ENCODE measurements around the gene SEMA7A.

Gene SEMA7A

GRCh38 chr15:74376825-74377581, 56.8 kb downstream of the SEMA7A start:
- H3K4me3 ChIP-seq (ENCODE audit: low read depth, low read length) = no peak overlapping the region
- TF ChIP-seq CTCF (IDR thresholded peaks at IDR 0.05; ENCODE audit: low read depth, low read length) (no peak), MAX (IDR thresholded peaks at IDR 0.05; ENCODE audit: low read depth, low read length) (no peak), POLR2A (IDR thresholded peaks at IDR 0.05; ENCODE audit: extremely low read depth, insufficient read length) (no peak), MYC (IDR thresholded peaks at IDR 0.05; ENCODE audit: low read depth, low read length) (no peak)
- DNase-seq (ENCODE audit: low read depth) = no peak

GRCh38 chr15:74376226-74376625, 57.5 kb downstream of the SEMA7A start:
- TF ChIP-seq MAX (IDR thresholded peaks at IDR 0.05; ENCODE audit: low read depth, low read length) (no peak), CTCF (IDR thresholded peaks at IDR 0.05; ENCODE audit: low read depth, low read length) (no peak), POLR2A (IDR thresholded peaks at IDR 0.05; ENCODE audit: extremely low read depth, insufficient read length) (no peak), MYC (IDR thresholded peaks at IDR 0.05; ENCODE audit: low read depth, low read length) (no peak)
- no peak for DNase-seq (ENCODE audit: low read depth)
- no peak overlapping the region for H3K4me3 ChIP-seq (ENCODE audit: low read depth, low read length)

GRCh38 chr15:74375303-74375693, 58.5 kb downstream of the SEMA7A start:
- peak; percentile 90 for DNase-seq (ENCODE audit: low read depth)
- TF ChIP-seq MAX (IDR thresholded peaks at IDR 0.05; ENCODE audit: low read depth, low read length) (0 out of 2 replicates have a peak, but pooled peaks have one; percentile 10), POLR2A (IDR thresholded peaks at IDR 0.05; ENCODE audit: extremely low read depth, insufficient read length) (no peak), CTCF (IDR thresholded peaks at IDR 0.05; ENCODE audit: low read depth, low read length) (peak; percentile 98), MYC (IDR thresholded peaks at IDR 0.05; ENCODE audit: low read depth, low read length) (no peak)
- H3K4me3 ChIP-seq (ENCODE audit: low read depth, low read length) = no peak overlapping the region

- TF ChIP-seq MYC (IDR thresholded peaks at IDR 0.05; ENCODE audit: low read depth, low read length) (no peak), CTCF (IDR thresholded peaks at IDR 0.05; ENCODE audit: low read depth, low read length) (no peak), POLR2A (IDR thresholded peaks at IDR 0.05; ENCODE audit: extremely low read depth, insufficient read length) (no peak), MAX (IDR thresholded peaks at IDR 0.05; ENCODE audit: low read depth, low read length) (no peak)
- H3K4me3 ChIP-seq (ENCODE audit: low read depth, low read length) = no peak overlapping the region
- no peak for DNase-seq (ENCODE audit: low read depth)
Measured at GRCh38 chr15:74374648-74375302, 59.0 kb downstream of the SEMA7A start.

GRCh38 chr15:74373731-74374647, 59.8 kb downstream of the SEMA7A start:
- TF ChIP-seq POLR2A (IDR thresholded peaks at IDR 0.05; ENCODE audit: extremely low read depth, insufficient read length) (no peak), CTCF (IDR thresholded peaks at IDR 0.05; ENCODE audit: low read depth, low read length) (peak; percentile 81), MYC (IDR thresholded peaks at IDR 0.05; ENCODE audit: low read depth, low read length) (no peak; the same call in 1 of the 2 replicates), MAX (IDR thresholded peaks at IDR 0.05; ENCODE audit: low read depth, low read length) (0 out of 2 replicates have a peak, but pooled peaks have one; percentile 27)

More at GRCh38 chr15:74373731-74374647, 59.8 kb downstream of the SEMA7A start:
- peak; percentile 90 for DNase-seq (ENCODE audit: low read depth)
- H3K4me3 ChIP-seq (ENCODE audit: low read depth, low read length) = peak overlapping the region; percentile 43
